ENCODE measurements around the gene CTDSPL.

CTDSPL gene

DNA sequence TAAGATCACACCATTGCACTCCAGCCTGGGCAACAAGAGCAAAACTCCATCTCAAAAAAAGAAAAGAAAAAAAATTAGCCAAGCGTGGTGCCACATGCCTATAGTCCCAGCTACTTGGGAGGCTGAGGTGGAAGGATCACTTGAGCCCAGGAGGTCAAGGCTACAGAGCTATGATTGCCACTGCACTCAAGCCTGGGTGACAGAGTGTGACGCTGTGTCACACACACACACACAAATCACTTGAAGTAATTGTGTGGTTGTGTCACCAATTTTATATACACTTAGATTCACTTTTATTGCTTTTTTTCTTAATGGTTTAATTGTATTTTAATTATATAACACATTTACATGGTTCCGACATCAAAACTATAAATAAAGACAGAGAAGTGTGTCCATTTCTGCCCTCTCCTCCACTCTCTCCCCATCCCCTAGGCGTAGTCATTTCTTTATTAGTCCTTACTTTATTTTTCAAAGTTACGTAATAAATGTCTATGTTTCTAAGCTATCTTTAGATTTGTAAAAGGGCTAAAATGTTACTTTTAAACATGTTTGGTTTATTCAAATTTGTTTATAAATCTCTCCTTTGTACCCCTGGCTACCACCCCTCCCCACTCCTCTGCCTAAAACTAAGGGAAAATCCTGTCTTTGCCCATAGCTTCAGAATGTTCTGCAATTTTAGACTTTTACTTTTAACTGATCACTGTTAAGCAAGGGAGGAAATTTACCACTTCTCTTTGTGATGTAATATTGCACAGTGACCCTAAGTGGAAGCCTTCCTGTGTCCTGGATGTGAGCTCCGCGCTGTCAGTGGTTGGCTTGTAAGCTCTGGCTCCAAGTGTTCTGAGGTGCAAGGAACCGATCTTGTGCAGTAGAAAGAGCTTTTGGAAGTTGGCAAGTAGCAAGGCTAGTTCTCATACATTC is 118.1 kb downstream of the CTDSPL start:
- Histone ChIP-seq H3K4me1 (ENCODE audit: insufficient read depth, poor library complexity, severe bottlenecking) (no peaks in the 10 kb centered on the region), H3K4me3 (ENCODE audit: severe bottlenecking) (no peak overlapping the region), H3K27ac (ENCODE audit: poor library complexity, severe bottlenecking) (no peak overlapping the region), H3K36me3 (ENCODE audit: low read depth) (peaks cover 24% of the 10 kb centered on the region), H3K9me3 (ENCODE audit: severe bottlenecking) (no peaks in the 10 kb centered on the region), H3K27me3 (ENCODE audit: insufficient read depth, poor library complexity, severe bottlenecking) (no peaks in the 10 kb centered on the region)
- DNase-seq (ENCODE audit: low spot score): no peak
- TF ChIP-seq, protein P1, sequence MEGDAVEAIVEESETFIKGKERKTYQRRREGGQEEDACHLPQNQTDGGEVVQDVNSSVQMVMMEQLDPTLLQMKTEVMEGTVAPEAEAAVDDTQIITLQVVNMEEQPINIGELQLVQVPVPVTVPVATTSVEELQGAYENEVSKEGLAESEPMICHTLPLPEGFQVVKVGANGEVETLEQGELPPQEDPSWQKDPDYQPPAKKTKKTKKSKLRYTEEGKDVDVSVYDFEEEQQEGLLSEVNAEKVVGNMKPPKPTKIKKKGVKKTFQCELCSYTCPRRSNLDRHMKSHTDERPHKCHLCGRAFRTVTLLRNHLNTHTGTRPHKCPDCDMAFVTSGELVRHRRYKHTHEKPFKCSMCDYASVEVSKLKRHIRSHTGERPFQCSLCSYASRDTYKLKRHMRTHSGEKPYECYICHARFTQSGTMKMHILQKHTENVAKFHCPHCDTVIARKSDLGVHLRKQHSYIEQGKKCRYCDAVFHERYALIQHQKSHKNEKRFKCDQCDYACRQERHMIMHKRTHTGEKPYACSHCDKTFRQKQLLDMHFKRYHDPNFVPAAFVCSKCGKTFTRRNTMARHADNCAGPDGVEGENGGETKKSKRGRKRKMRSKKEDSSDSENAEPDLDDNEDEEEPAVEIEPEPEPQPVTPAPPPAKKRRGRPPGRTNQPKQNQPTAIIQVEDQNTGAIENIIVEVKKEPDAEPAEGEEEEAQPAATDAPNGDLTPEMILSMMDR (IDR thresholded peaks at IDR 0.05; ENCODE audit: poor library complexity, severe bottlenecking): no peak
- ATAC-seq (ENCODE audit: low read depth): no peak

DNA sequence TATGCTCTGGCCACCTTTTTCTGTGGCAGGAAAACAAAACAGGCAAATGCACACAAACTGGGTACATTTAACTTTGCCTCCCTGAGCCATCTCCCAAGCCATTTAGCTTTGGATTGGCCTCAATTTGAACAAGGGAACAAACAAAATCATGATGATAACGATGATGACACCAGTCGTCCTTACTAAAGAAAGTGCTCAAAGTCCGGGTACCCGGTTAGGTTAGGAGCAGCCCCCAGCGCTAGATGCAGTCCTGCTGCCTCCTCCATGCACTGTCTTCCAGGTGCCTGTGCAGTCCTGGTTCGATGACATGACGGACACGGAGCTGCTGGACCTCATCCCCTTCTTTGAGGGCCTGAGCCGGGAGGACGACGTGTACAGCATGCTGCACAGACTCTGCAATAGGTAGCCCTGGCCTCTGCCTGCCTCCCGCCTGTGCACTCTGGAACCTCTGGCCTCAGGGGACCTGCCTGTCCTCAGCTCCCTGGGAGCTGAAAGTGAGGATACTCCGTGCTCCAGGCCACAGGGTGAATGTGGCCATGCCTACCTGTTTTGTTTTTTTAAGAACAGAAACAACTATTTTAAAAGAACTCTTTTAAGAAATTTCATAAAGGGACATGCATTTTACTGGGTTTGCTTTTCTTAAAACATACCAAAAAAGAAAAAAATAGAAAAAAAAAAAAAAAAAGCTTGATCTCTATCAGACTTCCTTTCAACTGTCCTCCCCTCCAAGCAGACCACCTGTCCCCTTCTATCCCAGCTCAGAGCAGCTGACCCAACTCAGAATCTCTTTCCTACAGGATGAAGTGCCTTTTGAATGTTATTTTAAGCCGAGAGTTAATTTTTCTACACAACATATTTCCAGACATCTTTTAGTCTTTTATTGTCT is 119.0 kb downstream of the CTDSPL start:
- H3K27me3 ChIP-seq (ENCODE audit: insufficient read depth, poor library complexity, severe bottlenecking): no peaks in the 10 kb centered on the region
- ATAC-seq (ENCODE audit: low read depth): no peak
- DNase-seq (ENCODE audit: low spot score): peak; percentile 42
- no peak overlapping the region for H3K4me3 ChIP-seq (ENCODE audit: severe bottlenecking)
- H3K9me3 ChIP-seq (ENCODE audit: severe bottlenecking): no peaks in the 10 kb centered on the region
- H3K27ac ChIP-seq (ENCODE audit: poor library complexity, severe bottlenecking): no peak overlapping the region
- TF ChIP-seq, protein P1 (IDR thresholded peaks at IDR 0.05; ENCODE audit: poor library complexity, severe bottlenecking): no peak
- H3K36me3 ChIP-seq (ENCODE audit: low read depth): peaks cover 17% of the 10 kb centered on the region
- no peaks in the 10 kb centered on the region for H3K4me1 ChIP-seq (ENCODE audit: insufficient read depth, poor library complexity, severe bottlenecking)

DNA sequence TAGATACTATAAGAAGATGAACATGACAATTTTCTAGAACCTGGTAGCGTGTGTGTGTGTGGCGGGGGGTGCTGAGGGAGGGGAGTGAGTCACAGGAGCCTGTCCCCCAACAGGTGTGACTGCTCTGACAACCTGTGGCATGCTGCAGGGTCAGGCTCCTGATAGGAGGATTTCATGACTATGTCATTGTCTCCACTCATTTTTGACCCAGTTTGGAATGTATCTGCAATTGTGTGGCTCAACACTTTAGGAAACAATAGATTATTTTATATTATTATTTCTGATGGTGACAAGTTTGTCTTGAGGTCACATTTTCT is 119.6 kb downstream of the CTDSPL start:
- DNase-seq (ENCODE audit: low spot score) (no peak), ATAC-seq (ENCODE audit: low read depth) (no peak)
- no peaks in the 10 kb centered on the region for H3K4me1 ChIP-seq (ENCODE audit: insufficient read depth, poor library complexity, severe bottlenecking)
- H3K4me3 ChIP-seq (ENCODE audit: severe bottlenecking): no peak overlapping the region
- TF ChIP-seq, protein P1 (IDR thresholded peaks at IDR 0.05; ENCODE audit: poor library complexity, severe bottlenecking): no peak
- H3K27me3 ChIP-seq (ENCODE audit: insufficient read depth, poor library complexity, severe bottlenecking): no peaks in the 10 kb centered on the region
- H3K36me3 ChIP-seq (ENCODE audit: low read depth): peaks cover 11% of the 10 kb centered on the region; the same call in 1 of the 2 replicates
- no peaks in the 10 kb centered on the region for H3K9me3 ChIP-seq (ENCODE audit: severe bottlenecking)
- H3K27ac ChIP-seq (ENCODE audit: poor library complexity, severe bottlenecking): no peak overlapping the region

DNA sequence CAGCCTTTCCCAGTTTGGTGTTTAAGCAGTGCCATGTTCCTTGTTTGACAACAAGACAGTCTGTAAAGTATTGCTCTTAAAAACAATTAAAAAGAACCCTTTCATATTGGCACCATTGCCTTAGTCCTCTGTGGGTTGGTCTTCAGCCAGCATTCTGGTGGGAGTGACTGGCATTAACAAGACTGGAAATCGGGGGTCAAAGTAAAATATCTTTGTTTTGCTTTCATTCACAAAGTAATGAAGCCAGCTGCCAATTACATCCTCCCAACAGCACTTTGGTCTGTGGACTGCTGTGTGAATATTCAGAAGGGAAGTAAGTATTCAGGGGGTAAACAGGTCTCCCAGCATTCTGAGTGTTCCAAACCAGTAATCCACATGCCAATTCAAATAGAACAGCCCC is 120.7 kb downstream of the CTDSPL start:
- Histone ChIP-seq H3K27me3 (ENCODE audit: insufficient read depth, poor library complexity, severe bottlenecking) (no peaks in the 10 kb centered on the region), H3K4me3 (ENCODE audit: severe bottlenecking) (no peak overlapping the region), H3K36me3 (ENCODE audit: low read depth) (peaks cover 11% of the 10 kb centered on the region; the same call in 1 of the 2 replicates), H3K27ac (ENCODE audit: poor library complexity, severe bottlenecking) (no peak overlapping the region), H3K9me3 (ENCODE audit: severe bottlenecking) (no peaks in the 10 kb centered on the region), H3K4me1 (ENCODE audit: insufficient read depth, poor library complexity, severe bottlenecking) (no peaks in the 10 kb centered on the region)
- TF ChIP-seq, protein P1 (IDR thresholded peaks at IDR 0.05; ENCODE audit: poor library complexity, severe bottlenecking): no peak
- DNase-seq (ENCODE audit: low spot score) (no peak), ATAC-seq (ENCODE audit: low read depth) (no peak)
